ENCODE results near the gene MPZL2. TPM values are rescaled to one million over a fixed set of nuclear protein-coding genes. Genes with fewer than 3 reads are reported as not detected.
A peak's percentile ranks its signal among the peaks of the same experiment; 100 is the strongest.

Gene MPZL2
- total and polyA plus RNA-seq, 10 of the 15 experiments (the other 5 are each of a cell fraction or from before 2014, with no cell fraction given) = 0.81 to 4.8 (median 3.1) TPM

GRCh38 chr11:118214210-118214914 lies 49.7 kb downstream of the MPZL2 start (continued):
- TF ChIP-seq YY1 (IDR thresholded peaks at IDR 0.05; ENCODE audit: low read depth, low read length) (0 out of 2 replicates have a peak, but pooled peaks have one; percentile 21), IRF4 (IDR thresholded peaks at IDR 0.05; ENCODE audit: low read depth, low read length) (peak; percentile 84), CUX1 (IDR thresholded peaks at IDR 0.05; ENCODE audit: insufficient replicate concordance, low read depth, low read length) (no peak), NR2F1 (conservative IDR thresholded peaks at IDR 0.05) (peak; percentile 62), IKZF1 (conservative IDR thresholded peaks at IDR 0.05) (peak; percentile 99), RELB (IDR thresholded peaks at IDR 0.05; ENCODE audit: low read depth) (peak; percentile 97), CREB1 (IDR thresholded peaks at IDR 0.05; ENCODE audit: low read depth) (0 out of 2 replicates have a peak, but pooled peaks have one; percentile 33), POU2F2 (IDR thresholded peaks at IDR 0.05; ENCODE audit: borderline replicate concordance, low read depth, low read length) (peak; percentile 38; the same call in 1 of the 3 replicates), IKZF2 (IDR thresholded peaks at IDR 0.05) (peak; percentile 99 to 100)

Measured in GM12878 (cell line).